ENCODE results near the gene TMEM178B. TPM values are rescaled to one million over a fixed set of nuclear protein-coding genes. Genes with fewer than 3 reads are reported as not detected.

Gene TMEM178B
- total and polyA plus RNA-seq, 7 donors, result 0.16 to 4.7 (median 1.4) TPM; not detected in 2

DNA sequence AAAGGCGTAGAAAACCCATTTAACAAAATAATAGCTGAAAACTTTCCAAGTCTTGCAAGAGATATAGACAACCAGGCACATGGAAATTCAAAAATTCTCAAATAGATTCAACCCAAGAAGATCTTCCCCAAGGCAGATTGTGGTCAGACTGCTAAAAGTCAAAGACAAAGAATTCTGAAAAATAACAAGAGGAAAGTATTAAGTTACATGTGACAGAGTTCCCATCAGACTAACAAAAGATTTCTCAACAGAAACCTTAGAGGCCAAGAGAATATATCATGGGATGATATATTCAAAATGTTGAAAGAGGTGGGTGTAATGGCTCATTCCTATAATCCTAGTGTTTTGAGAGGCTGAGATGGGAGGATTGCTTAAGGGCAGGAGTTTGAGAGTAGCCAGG, 59.8 kb downstream of the TMEM178B start:
- DNase-seq, result no peak
- H3K4me3 ChIP-seq, result no peak overlapping the region
- intact Hi-C loops (cut with DNase I), result no loop called here
- H3K36me3 ChIP-seq, result no peaks in the 10 kb centered on the region
- peaks cover 0 to 3% (median 0%) of the 10 kb centered on the region in 4 donors for H3K9me3 ChIP-seq
- H3K4me1 ChIP-seq, result no peaks in the 10 kb centered on the region
- 88 to 92% methylated on average over 1 of the region's 1 CpG for WGBS, 2 donors
- H3K27ac ChIP-seq, result no peak overlapping the region
- no peaks in the 10 kb centered on the region for H3K27me3 ChIP-seq
- TF ChIP-seq POLR2A (IDR thresholded peaks at IDR 0.05), result no peak
- TF ChIP-seq EP300 (IDR thresholded peaks at IDR 0.05), result no peak
- TF ChIP-seq, protein P1, sequence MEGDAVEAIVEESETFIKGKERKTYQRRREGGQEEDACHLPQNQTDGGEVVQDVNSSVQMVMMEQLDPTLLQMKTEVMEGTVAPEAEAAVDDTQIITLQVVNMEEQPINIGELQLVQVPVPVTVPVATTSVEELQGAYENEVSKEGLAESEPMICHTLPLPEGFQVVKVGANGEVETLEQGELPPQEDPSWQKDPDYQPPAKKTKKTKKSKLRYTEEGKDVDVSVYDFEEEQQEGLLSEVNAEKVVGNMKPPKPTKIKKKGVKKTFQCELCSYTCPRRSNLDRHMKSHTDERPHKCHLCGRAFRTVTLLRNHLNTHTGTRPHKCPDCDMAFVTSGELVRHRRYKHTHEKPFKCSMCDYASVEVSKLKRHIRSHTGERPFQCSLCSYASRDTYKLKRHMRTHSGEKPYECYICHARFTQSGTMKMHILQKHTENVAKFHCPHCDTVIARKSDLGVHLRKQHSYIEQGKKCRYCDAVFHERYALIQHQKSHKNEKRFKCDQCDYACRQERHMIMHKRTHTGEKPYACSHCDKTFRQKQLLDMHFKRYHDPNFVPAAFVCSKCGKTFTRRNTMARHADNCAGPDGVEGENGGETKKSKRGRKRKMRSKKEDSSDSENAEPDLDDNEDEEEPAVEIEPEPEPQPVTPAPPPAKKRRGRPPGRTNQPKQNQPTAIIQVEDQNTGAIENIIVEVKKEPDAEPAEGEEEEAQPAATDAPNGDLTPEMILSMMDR (IDR thresholded peaks at IDR 0.05), result no peak
- TF ChIP-seq POLR2AphosphoS5 (IDR thresholded peaks at IDR 0.05), result no peak

DNA sequence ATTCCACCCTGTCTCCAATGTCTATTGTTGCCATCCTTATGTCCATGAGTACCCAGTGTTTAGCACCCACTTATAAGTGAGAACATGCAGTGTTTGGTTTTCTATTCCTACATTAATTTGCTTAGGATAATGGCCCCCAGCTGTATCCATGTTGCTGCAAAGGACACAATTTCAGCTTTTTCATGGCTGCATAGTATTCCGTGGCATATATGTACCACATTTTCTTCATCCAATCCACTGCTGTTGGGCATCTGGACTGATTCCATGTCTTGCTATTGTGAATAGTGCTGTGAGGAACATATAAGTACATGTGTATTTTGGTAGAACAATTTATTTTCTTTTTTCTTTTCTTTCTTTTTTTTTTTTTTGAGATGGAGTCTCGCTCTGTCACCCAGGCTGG, 68.2 kb downstream of the TMEM178B start:
- Histone ChIP-seq H3K27ac (no peak overlapping the region), H3K9me3 (no peaks in the 10 kb centered on the region), H3K36me3 (no peaks in the 10 kb centered on the region), H3K4me1 (peaks cover 0 to 9% (median 0%) of the 10 kb centered on the region in 4 donors), H3K27me3 (no peaks in the 10 kb centered on the region), H3K4me3 (no peak overlapping the region)
- intact Hi-C loops (cut with DNase I), result no loop called here
- TF ChIP-seq POLR2A (IDR thresholded peaks at IDR 0.05) (no peak), EP300 (IDR thresholded peaks at IDR 0.05) (no peak), POLR2AphosphoS5 (IDR thresholded peaks at IDR 0.05) (no peak)
- TF ChIP-seq, protein P1 (IDR thresholded peaks at IDR 0.05), result no peak
- WGBS, 2 donors, result 94 to 96% methylated on average over 2 of the region's 2 CpGs
- no peak for DNase-seq

DNA sequence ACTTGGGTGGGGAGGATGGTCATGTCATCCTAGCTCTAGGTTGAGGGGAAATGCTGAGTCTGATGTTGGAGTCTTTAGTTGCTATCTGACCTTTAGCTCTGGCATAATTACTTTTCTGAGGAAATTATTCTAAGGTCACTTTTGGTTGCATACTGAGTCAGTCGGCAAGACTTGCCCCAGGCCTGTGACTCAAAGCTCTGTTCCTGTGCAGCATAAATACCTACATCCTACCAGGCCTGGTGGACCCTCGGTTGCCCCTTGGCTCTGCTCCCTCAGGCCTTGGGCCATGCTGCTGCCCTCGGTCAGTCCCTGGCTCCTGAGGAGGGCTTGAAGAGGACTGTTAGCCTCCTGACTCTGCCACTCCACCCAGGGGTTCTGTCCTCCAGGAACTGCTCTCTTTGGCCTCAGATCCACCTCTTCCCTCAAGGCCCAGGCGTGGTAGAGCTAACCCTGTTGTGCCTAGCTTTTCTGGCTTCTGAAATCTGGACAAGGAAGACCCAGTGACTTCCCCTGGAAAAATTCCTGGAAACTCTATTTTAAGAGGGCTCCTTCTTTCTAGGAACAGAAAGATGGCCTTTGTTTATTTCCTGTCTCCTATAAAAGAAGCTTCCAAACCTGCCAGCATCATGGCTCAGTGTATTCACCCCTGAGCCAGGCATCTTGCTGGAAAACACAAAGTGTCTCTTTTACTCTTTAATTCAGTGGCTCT, 71.2 kb downstream of the TMEM178B start:
- intact Hi-C loops (cut with DNase I), result no loop called here
- WGBS, 2 donors, result 62 to 71% methylated on average over 4 of the region's 4 CpGs
- Histone ChIP-seq H3K4me3 (no peak overlapping the region), H3K4me1 (peaks cover 0 to 9% (median 0%) of the 10 kb centered on the region in 4 donors), H3K27me3 (no peaks in the 10 kb centered on the region), H3K27ac (no peak overlapping the region), H3K9me3 (no peaks in the 10 kb centered on the region), H3K36me3 (no peaks in the 10 kb centered on the region)
- TF ChIP-seq POLR2AphosphoS5 (IDR thresholded peaks at IDR 0.05) (no peak), EP300 (IDR thresholded peaks at IDR 0.05) (no peak), POLR2A (IDR thresholded peaks at IDR 0.05) (no peak)
- TF ChIP-seq, protein P1 (IDR thresholded peaks at IDR 0.05), result no peak
- no peak for DNase-seq

DNA sequence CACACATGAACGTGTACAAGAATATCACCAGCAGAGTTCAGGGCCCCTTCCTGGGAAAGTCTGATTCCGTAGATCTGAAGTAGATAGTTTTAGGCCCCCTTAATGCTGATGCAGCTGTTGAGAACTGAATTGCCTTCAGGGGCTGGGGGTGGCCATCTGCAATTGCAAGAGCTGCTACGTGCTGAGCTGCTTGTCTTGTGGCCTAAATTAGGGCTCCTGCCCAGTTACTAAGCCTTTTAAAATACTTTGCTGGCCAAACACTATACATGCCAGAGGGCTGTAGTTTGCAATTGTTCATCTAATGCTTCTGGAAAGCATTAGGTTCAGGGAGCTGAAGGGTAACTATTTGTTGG, 71.7 kb downstream of the TMEM178B start:
- Histone ChIP-seq H3K27me3 (no peaks in the 10 kb centered on the region), H3K4me1 (peaks cover 0 to 9% (median 0%) of the 10 kb centered on the region in 4 donors), H3K36me3 (no peaks in the 10 kb centered on the region), H3K9me3 (no peaks in the 10 kb centered on the region), H3K27ac (no peak overlapping the region), H3K4me3 (no peak overlapping the region)
- WGBS, 2 donors, result 48 to 50% methylated on average over 3 of the region's 3 CpGs
- TF ChIP-seq POLR2AphosphoS5 (IDR thresholded peaks at IDR 0.05) (no peak), POLR2A (IDR thresholded peaks at IDR 0.05) (no peak), EP300 (IDR thresholded peaks at IDR 0.05) (no peak)
- TF ChIP-seq, protein P1 (IDR thresholded peaks at IDR 0.05), result no peak
- intact Hi-C loops (cut with DNase I), result no loop called here
- DNase-seq, result no peak

DNA sequence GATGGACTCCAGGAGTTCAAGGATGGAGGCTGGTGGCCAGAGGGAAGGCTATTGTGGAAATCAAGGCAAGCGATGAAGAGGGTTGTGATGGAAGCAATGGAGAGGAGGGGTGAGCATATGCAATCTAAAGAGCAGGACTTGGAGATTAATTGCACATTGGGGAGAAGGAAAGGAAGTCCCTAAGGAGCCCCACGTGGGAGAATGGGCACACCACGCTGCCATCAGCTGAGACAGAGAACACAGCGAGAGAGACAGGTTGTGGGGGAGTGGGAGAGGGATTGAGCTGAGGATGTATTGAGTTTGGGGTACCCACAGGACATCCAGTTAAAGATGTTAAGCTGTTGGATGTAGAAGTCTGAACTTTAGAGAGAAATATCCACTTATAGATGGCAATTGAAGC, 73.6 kb downstream of the TMEM178B start:
- intact Hi-C loops (cut with DNase I), result no loop called here
- peaks cover 0 to 9% (median 0%) of the 10 kb centered on the region in 4 donors for H3K4me1 ChIP-seq
- WGBS, 2 donors, result 75 to 84% methylated on average over 4 of the region's 4 CpGs
- H3K27ac ChIP-seq, result no peak overlapping the region
- H3K9me3 ChIP-seq, result no peaks in the 10 kb centered on the region
- no peaks in the 10 kb centered on the region for H3K36me3 ChIP-seq
- no peaks in the 10 kb centered on the region for H3K27me3 ChIP-seq
- DNase-seq, result no peak
- no peak overlapping the region for H3K4me3 ChIP-seq
- TF ChIP-seq POLR2A (IDR thresholded peaks at IDR 0.05), result no peak

Measured in sigmoid colon (tissue), 7 donors.